H1 (cell line): ENCODE data around the gene ZSCAN4. TPM values are rescaled to one million over a fixed set of nuclear protein-coding genes. Genes with fewer than 3 reads are reported as not detected.

Source experiments
- CTCF ChIP-seq, 3 experiments: IDR thresholded peaks; 1 replicate in 2 of 3; 2 replicates in 1 of 3; pipeline versions ENCODE4 v1.5.1 to v1.6.1; 2011; ENCODE audit warnings: low read length in 3 of 3, mild to moderate bottlenecking in 3 of 3, inconsistent platforms in 2 of 3, low read depth in 1 of 3, moderate library complexity in 1 of 3; ENCODE audit not compliant: insufficient read depth in 1 of 3; ENCODE audit errors: control extremely low read depth in 1 of 3
- polyA plus RNA-seq, 7 experiments: library from polyadenylated mRNA; depleted of rRNA in 3 of 7; stranded (reverse) in 5 of 7; unstranded in 2 of 7; fragments of >200 nt in 5 of 7; fragments of 200-250 nt in 2 of 7; gene quantifications; 1 replicate in 5 of 7; 2 replicates in 1 of 7; 4 replicates in 1 of 7; pipeline versions ENCODE4 v1.2.1 to v1.2.3, GENCODE V29; 2011 to 2013; ENCODE audit warnings: missing spikeins in 2 of 7, mixed read lengths in 2 of 7
- total RNA-seq: library from RNA; stranded (reverse); fragmentation: NEBNext Ultra II Directional; extraction: Animal tissue kit (Norgen Biotek cat#: 25700); gene quantifications from 2 replicates; pipeline ENCODE4 v1.2.1, GENCODE V29; 2021

ZSCAN4 gene
- total and polyA plus RNA-seq, 2 of the 8 experiments (the other 6 are each of a cell fraction or from before 2014, with no cell fraction given) = not detected

- no peak for TF ChIP-seq CTCF (IDR thresholded peaks at IDR 0.05; ENCODE audit: control extremely low read depth in 1 of 3, insufficient read depth in 1 of 3, low read depth in 1 of 3, low read length in 3 of 3)
Observed at GRCh38 chr19:57623091-57623490, 45.6 kb upstream of the ZSCAN4 start (continued).
